ENCODE data around the gene LRRC43. TPM values are rescaled to one million over a fixed set of nuclear protein-coding genes. Genes with fewer than 3 reads are reported as not detected.

Gene LRRC43
- total and polyA plus RNA-seq, 8 donors = 1.3 to 2.2 TPM; not detected in 6

- Histone ChIP-seq H3K27me3 (no peaks in the 10 kb centered on the region), H3K27ac (no peak overlapping the region), H3K36me3 (no peaks in the 10 kb centered on the region), H3K9me3 (peaks cover 0 to 6% (median 0%) of the 10 kb centered on the region in 4 donors), H3K4me1 (peaks cover 0 to 4% (median 0%) of the 10 kb centered on the region in 4 donors), H3K4me3 (no peak overlapping the region)
- 60 to 65% (median 62%) methylated on average over 18 of the region's 18 CpGs for WGBS, 5 donors
- TF ChIP-seq EP300 (IDR thresholded peaks at IDR 0.05) (no peak), POLR2AphosphoS5 (IDR thresholded peaks at IDR 0.05) (no peak), POLR2A (IDR thresholded peaks at IDR 0.05) (no peak)
- TF ChIP-seq, protein P1, sequence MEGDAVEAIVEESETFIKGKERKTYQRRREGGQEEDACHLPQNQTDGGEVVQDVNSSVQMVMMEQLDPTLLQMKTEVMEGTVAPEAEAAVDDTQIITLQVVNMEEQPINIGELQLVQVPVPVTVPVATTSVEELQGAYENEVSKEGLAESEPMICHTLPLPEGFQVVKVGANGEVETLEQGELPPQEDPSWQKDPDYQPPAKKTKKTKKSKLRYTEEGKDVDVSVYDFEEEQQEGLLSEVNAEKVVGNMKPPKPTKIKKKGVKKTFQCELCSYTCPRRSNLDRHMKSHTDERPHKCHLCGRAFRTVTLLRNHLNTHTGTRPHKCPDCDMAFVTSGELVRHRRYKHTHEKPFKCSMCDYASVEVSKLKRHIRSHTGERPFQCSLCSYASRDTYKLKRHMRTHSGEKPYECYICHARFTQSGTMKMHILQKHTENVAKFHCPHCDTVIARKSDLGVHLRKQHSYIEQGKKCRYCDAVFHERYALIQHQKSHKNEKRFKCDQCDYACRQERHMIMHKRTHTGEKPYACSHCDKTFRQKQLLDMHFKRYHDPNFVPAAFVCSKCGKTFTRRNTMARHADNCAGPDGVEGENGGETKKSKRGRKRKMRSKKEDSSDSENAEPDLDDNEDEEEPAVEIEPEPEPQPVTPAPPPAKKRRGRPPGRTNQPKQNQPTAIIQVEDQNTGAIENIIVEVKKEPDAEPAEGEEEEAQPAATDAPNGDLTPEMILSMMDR (IDR thresholded peaks at IDR 0.05) = peak in 5 of 7 experiments; percentile 57 to 79 (median 72)
- intact Hi-C loops (cut with DNase I; ENCODE audit: low total_unique reads) = no loop called here
- DNase-seq = peak; percentile 83 to 85
Observed at GRCh38 chr12:122190842-122191668, 8.1 kb downstream of the LRRC43 start.

GRCh38 chr12:122192441-122192840 lies 9.5 kb downstream of the LRRC43 start:
- intact Hi-C loops (cut with DNase I; ENCODE audit: low total_unique reads) = no loop called here
- peaks cover 0 to 4% (median 0%) of the 10 kb centered on the region in 4 donors for H3K4me1 ChIP-seq
- H3K9me3 ChIP-seq = peaks cover 0 to 6% (median 0%) of the 10 kb centered on the region in 4 donors
- TF ChIP-seq POLR2AphosphoS5 (IDR thresholded peaks at IDR 0.05) (no peak), POLR2A (IDR thresholded peaks at IDR 0.05) (no peak), EP300 (IDR thresholded peaks at IDR 0.05) (no peak)
- TF ChIP-seq, protein P1 (IDR thresholded peaks at IDR 0.05) = no peak
- H3K27me3 ChIP-seq = peaks cover 0 to 13% (median 0%) of the 10 kb centered on the region in 3 donors
- no peak overlapping the region for H3K27ac ChIP-seq
- no peak for DNase-seq
- H3K4me3 ChIP-seq = no peak overlapping the region
- WGBS, 5 donors = 83 to 91% (median 88%) methylated on average over 11 of the region's 11 CpGs
- H3K36me3 ChIP-seq = no peaks in the 10 kb centered on the region

DNA sequence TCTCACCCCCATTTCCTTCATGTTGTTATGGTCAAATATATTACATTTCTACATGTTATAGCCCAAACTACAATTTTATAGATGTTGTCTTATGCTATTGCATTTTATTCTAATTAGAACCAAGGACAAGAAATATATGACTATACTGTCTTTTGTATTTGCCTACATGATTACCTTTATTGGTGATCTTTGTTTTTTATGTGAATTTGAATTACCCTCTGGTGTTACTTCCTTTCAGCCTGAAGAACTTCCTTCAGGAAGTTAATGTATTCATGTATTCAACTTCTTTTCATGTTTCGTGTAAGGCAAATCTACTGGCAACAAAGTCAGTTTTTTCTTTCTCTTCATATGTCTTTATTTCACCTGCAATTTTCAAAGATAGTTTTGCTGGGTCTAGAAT lies 11.9 kb downstream of the LRRC43 start:
- intact Hi-C loops (cut with DNase I; ENCODE audit: low total_unique reads) = no loop called here
- no peak overlapping the region for H3K27ac ChIP-seq
- peaks cover 0 to 32% (median 6%) of the 10 kb centered on the region in 3 donors for H3K27me3 ChIP-seq
- peaks cover 0 to 6% (median 0%) of the 10 kb centered on the region in 4 donors for H3K9me3 ChIP-seq
- 80 to 90% (median 82%) methylated on average over 1 of the region's 1 CpG for WGBS, 5 donors
- TF ChIP-seq EP300 (IDR thresholded peaks at IDR 0.05) = no peak
- TF ChIP-seq POLR2A (IDR thresholded peaks at IDR 0.05) = no peak
- DNase-seq = no peak
- no peak overlapping the region for H3K4me3 ChIP-seq
- H3K4me1 ChIP-seq = peaks cover 0 to 4% (median 0%) of the 10 kb centered on the region in 4 donors
- no peaks in the 10 kb centered on the region for H3K36me3 ChIP-seq

DNA sequence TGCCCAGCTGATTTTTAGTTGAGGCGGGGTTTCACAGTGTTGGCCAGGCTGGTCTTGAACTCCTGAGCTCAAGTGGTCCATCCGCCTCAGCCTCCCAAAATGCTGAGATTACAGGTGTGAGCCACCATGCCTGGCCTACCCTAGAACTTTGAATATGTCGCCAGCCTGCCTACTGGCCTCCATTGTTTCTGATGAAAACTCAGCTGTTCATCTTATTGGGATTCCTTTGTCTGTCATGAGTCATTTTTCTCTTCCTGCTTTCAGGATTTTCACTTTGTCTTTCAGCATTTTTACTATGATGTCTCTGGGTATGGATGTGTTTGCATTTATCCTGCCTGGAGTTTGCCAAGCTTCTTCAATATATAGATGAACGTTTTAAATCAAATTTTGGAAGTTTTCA lies 12.5 kb downstream of the LRRC43 start:
- peaks cover 0 to 38% (median 12%) of the 10 kb centered on the region in 3 donors for H3K27me3 ChIP-seq
- peaks cover 0 to 4% (median 0%) of the 10 kb centered on the region in 4 donors for H3K4me1 ChIP-seq
- TF ChIP-seq POLR2AphosphoS5 (IDR thresholded peaks at IDR 0.05) (no peak), POLR2A (IDR thresholded peaks at IDR 0.05) (no peak)
- TF ChIP-seq, protein P1 (IDR thresholded peaks at IDR 0.05) = no peak
- WGBS, 5 donors = 89 to 93% (median 90%) methylated on average over 4 of the region's 4 CpGs
- intact Hi-C loops (cut with DNase I; ENCODE audit: low total_unique reads) = no loop called here
- no peak for DNase-seq
- no peak overlapping the region for H3K4me3 ChIP-seq
- H3K9me3 ChIP-seq = peaks cover 0 to 6% (median 0%) of the 10 kb centered on the region in 4 donors
- no peaks in the 10 kb centered on the region for H3K36me3 ChIP-seq
- H3K27ac ChIP-seq = no peak overlapping the region

GRCh38 chr12:122197612-122197966 lies 14.7 kb downstream of the LRRC43 start:
- WGBS, 5 donors = 62 to 85% (median 65%) methylated on average over 1 of the region's 1 CpG
- intact Hi-C loops (cut with DNase I; ENCODE audit: low total_unique reads) = no loop called here
- Histone ChIP-seq H3K27ac (no peak overlapping the region), H3K4me1 (peaks cover 0 to under 1% (median 0%) of the 10 kb centered on the region in 4 donors), H3K36me3 (no peaks in the 10 kb centered on the region), H3K27me3 (peaks cover 5 to 58% (median 25%) of the 10 kb centered on the region in 3 donors), H3K9me3 (peaks cover 0 to 6% (median 0%) of the 10 kb centered on the region in 4 donors), H3K4me3 (no peak overlapping the region)
- no peak for TF ChIP-seq POLR2AphosphoS5 (IDR thresholded peaks at IDR 0.05)
- TF ChIP-seq EP300 (IDR thresholded peaks at IDR 0.05) = no peak
- TF ChIP-seq POLR2A (IDR thresholded peaks at IDR 0.05) = no peak
- no peak for DNase-seq
